NOMO-1 treated with DMSO at 0.1 percent for 48 hours (cell line): ENCODE measurements around the gene PRR12.

Source experiments
- DNase-seq: peaks from one replicate; lab custom pipeline; 2025; ENCODE audit not compliant: unreplicated experiment; lab: John Stamatoyannopoulos, UW

PRR12 gene

GRCh38 chr19:49591731-49592485 lies 926 bp downstream of the PRR12 start:
- peak; percentile 33 for DNase-seq

- no peak for DNase-seq
These were observed 1.7 kb downstream of the PRR12 start for GRCh38 chr19:49592486-49593232.

GRCh38 chr19:49593233-49594113 lies 2.5 kb downstream of the PRR12 start:
- peak; percentile 85 for DNase-seq

- no peak for DNase-seq
These were observed 3.4 kb downstream of the PRR12 start for GRCh38 chr19:49594157-49594992.

GRCh38 chr19:49594993-49595818 lies 4.2 kb downstream of the PRR12 start:
- DNase-seq = no peak

GRCh38 chr19:49595819-49596404 lies 4.9 kb downstream of the PRR12 start:
- DNase-seq = no peak

- DNase-seq = no peak
These were observed 5.4 kb downstream of the PRR12 start for GRCh38 chr19:49596407-49596806.

- DNase-seq = no peak
These were observed 6.1 kb downstream of the PRR12 start for GRCh38 chr19:49596954-49597702.

GRCh38 chr19:49597703-49597974 lies 6.7 kb downstream of the PRR12 start:
- no peak for DNase-seq

- no peak for DNase-seq
These were observed 8.7 kb downstream of the PRR12 start for GRCh38 chr19:49599378-49600295.

GRCh38 chr19:49601482-49602038 lies 10.6 kb downstream of the PRR12 start:
- DNase-seq = no peak

GRCh38 chr19:49602806-49603205 lies 11.8 kb downstream of the PRR12 start:
- DNase-seq = no peak

GRCh38 chr19:49605605-49606004 lies 14.6 kb downstream of the PRR12 start:
- DNase-seq = no peak

GRCh38 chr19:49609499-49610092 lies 18.6 kb downstream of the PRR12 start:
- DNase-seq = no peak

GRCh38 chr19:49613374-49613773 lies 22.4 kb downstream of the PRR12 start:
- DNase-seq = no peak

- no peak for DNase-seq
These were observed 23.3 kb downstream of the PRR12 start for GRCh38 chr19:49614096-49614833.
